ENCODE data around the gene MSH4.

MSH4 gene

DNA sequence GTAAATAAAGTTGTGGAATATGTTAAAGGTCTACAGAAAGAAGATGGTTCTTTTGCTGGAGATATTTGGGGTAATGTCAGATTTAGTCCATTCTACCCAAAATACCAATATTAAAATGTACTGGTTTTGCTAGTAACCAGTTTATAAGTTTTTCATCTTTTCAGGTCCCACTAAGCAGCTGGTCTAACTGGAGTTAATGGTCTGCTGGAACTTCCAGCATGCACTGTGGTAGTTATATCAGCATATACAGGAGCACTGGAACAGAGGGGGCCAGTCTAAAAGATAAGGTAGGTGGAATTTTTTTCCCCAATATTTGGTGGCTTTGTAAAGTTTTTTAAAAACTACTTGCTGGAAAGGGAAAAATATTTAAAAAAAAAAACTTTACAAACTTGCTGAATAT lies 6.7 kb upstream of the MSH4 start:
- Histone ChIP-seq H3K36me3 (ENCODE audit: control insufficient read depth, insufficient read depth, low read length) (no peaks in the 10 kb centered on the region), H3K27ac (no peak overlapping the region), H3K4me1 (no peaks in the 10 kb centered on the region), H3K9me3 (ENCODE audit: control insufficient read depth, low read length) (no peaks in the 10 kb centered on the region), H3K79me2 (peaks cover 3% of the 10 kb centered on the region), H3K4me3 (ENCODE audit: low read depth, low read length) (no peak overlapping the region), H3K9ac (no peak overlapping the region), H3K27me3 (ENCODE audit: control insufficient read depth, insufficient read depth, low read length) (no peaks in the 10 kb centered on the region), H3K4me2 (ENCODE audit: low read length) (no peak overlapping the region), H2AFZ (no peak overlapping the region)
- TF ChIP-seq, protein P1, sequence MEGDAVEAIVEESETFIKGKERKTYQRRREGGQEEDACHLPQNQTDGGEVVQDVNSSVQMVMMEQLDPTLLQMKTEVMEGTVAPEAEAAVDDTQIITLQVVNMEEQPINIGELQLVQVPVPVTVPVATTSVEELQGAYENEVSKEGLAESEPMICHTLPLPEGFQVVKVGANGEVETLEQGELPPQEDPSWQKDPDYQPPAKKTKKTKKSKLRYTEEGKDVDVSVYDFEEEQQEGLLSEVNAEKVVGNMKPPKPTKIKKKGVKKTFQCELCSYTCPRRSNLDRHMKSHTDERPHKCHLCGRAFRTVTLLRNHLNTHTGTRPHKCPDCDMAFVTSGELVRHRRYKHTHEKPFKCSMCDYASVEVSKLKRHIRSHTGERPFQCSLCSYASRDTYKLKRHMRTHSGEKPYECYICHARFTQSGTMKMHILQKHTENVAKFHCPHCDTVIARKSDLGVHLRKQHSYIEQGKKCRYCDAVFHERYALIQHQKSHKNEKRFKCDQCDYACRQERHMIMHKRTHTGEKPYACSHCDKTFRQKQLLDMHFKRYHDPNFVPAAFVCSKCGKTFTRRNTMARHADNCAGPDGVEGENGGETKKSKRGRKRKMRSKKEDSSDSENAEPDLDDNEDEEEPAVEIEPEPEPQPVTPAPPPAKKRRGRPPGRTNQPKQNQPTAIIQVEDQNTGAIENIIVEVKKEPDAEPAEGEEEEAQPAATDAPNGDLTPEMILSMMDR (IDR thresholded peaks at IDR 0.05), result no peak

DNA sequence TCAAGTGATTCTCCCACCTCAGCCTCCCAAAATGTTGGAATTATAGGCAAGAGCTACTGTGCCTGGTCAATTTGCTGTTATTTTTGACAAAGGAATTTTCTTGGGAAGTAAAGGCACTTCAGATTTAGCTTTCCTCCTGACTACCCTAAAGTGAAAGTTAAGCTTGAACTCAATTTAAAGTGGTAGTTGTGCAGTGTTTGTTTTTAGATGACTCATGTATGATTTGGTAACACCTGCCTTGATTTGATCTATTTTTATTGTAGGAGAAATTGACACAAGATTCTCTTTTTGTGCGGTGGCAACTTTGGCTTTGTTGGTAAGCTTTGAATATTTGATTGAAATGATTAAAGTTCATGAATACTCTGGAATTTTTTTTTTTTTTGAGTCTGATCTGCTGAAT lies 5.7 kb upstream of the MSH4 start:
- H3K4me1 ChIP-seq, result no peaks in the 10 kb centered on the region
- H3K4me3 ChIP-seq (ENCODE audit: low read depth, low read length), result no peak overlapping the region
- TF ChIP-seq, protein P1 (IDR thresholded peaks at IDR 0.05), result no peak
- peaks cover 3% of the 10 kb centered on the region for H3K79me2 ChIP-seq
- H3K27me3 ChIP-seq (ENCODE audit: control insufficient read depth, insufficient read depth, low read length), result no peaks in the 10 kb centered on the region
- H3K4me2 ChIP-seq (ENCODE audit: low read length), result no peak overlapping the region
- H3K36me3 ChIP-seq (ENCODE audit: control insufficient read depth, insufficient read depth, low read length), result no peaks in the 10 kb centered on the region
- no peak overlapping the region for H3K27ac ChIP-seq
- no peak overlapping the region for H2AFZ ChIP-seq
- H3K9ac ChIP-seq, result no peak overlapping the region
- H3K9me3 ChIP-seq (ENCODE audit: control insufficient read depth, low read length), result no peaks in the 10 kb centered on the region

DNA sequence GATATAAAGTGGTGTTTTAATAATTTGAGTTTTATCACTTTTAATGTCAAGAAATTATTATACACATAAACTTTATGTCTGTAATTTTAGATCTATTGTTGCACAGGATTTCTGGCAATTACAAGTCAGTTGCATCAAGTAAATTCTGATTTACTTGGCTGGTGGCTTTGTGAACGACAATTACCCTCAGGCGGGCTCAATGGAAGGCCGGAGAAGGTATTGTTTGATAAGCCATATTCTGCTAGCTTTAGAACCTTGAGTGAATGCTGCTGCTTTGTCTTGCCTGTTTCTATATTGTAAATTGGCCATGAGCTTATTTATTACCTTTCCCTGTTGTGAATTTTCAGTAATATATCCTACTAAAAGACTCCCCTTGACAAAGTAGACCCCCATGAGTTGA lies 4.6 kb upstream of the MSH4 start:
- Histone ChIP-seq H3K4me2 (ENCODE audit: low read length) (no peak overlapping the region), H3K36me3 (ENCODE audit: control insufficient read depth, insufficient read depth, low read length) (no peaks in the 10 kb centered on the region)

DNA sequence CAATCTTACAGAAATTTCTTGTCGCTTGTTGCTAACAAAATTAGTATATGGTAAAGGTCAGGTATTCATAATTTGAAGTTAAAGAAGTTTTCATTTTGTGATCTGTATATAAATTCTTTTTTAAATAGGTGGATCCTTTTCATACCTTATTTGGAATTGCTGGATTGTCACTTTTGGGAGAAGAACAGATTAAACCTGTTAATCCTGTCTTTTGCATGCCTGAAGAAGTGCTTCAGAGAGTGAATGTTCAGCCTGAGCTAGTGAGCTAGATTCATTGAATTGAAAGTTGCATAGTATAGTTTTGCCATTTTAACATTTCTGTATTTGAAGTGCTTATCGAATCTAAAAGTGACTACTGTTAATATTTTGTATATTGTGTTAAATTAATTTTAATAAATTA lies 2.3 kb upstream of the MSH4 start:
- H3K9me3 ChIP-seq (ENCODE audit: control insufficient read depth, low read length), result no peaks in the 10 kb centered on the region
- no peaks in the 10 kb centered on the region for H3K4me1 ChIP-seq
- no peak overlapping the region for H3K4me3 ChIP-seq (ENCODE audit: low read depth, low read length)
- H2AFZ ChIP-seq, result no peak overlapping the region
- TF ChIP-seq, protein P1 (IDR thresholded peaks at IDR 0.05), result no peak
- no peak overlapping the region for H3K27ac ChIP-seq
- no peaks in the 10 kb centered on the region for H3K27me3 ChIP-seq (ENCODE audit: control insufficient read depth, insufficient read depth, low read length)
- H3K4me2 ChIP-seq (ENCODE audit: low read length), result no peak overlapping the region
- no peaks in the 10 kb centered on the region for H3K79me2 ChIP-seq
- no peaks in the 10 kb centered on the region for H3K36me3 ChIP-seq (ENCODE audit: control insufficient read depth, insufficient read depth, low read length)
- H3K9ac ChIP-seq, result no peak overlapping the region

More for the DNA sequence above, 4.6 kb upstream of the MSH4 start:
- Histone ChIP-seq H2AFZ (no peak overlapping the region), H3K4me3 (ENCODE audit: low read depth, low read length) (no peak overlapping the region), H3K79me2 (peaks cover 3% of the 10 kb centered on the region), H3K9me3 (ENCODE audit: control insufficient read depth, low read length) (no peaks in the 10 kb centered on the region), H3K27ac (no peak overlapping the region), H3K4me1 (no peaks in the 10 kb centered on the region), H3K9ac (no peak overlapping the region), H3K27me3 (ENCODE audit: control insufficient read depth, insufficient read depth, low read length) (no peaks in the 10 kb centered on the region)
- TF ChIP-seq, protein P1 (IDR thresholded peaks at IDR 0.05), result no peak

DNA sequence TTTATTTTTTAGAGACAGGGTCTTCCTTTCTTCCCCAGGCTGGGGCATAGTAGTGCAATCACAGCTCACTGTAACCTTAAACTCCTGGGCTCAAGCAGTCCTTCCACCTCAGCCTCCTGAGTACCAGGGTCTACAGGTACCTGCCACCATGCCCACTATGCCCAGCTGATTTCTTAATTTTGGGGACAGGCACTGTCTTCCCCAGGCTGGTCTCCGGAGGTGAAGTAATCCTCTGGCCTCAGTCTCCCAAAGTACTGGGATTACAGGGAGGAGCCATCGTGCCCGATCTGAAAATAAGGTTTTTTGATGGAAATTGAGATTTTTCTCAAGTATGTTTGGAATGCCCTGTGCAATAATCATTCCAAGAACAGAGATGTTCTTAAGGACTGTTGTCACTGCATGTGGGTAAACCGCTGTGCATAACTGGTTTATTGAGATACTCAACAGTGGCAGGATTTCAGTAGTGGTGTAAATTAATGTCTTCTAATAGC lies 934 bp upstream of the MSH4 start:
- no peaks in the 10 kb centered on the region for H3K4me1 ChIP-seq
- no peak overlapping the region for H3K4me3 ChIP-seq (ENCODE audit: low read depth, low read length)
- no peaks in the 10 kb centered on the region for H3K36me3 ChIP-seq (ENCODE audit: control insufficient read depth, insufficient read depth, low read length)
- no peaks in the 10 kb centered on the region for H3K27me3 ChIP-seq (ENCODE audit: control insufficient read depth, insufficient read depth, low read length)
- H3K4me2 ChIP-seq (ENCODE audit: low read length), result no peak overlapping the region
- TF ChIP-seq, protein P1 (IDR thresholded peaks at IDR 0.05), result no peak
- H3K9me3 ChIP-seq (ENCODE audit: control insufficient read depth, low read length), result no peaks in the 10 kb centered on the region
- no peak overlapping the region for H3K9ac ChIP-seq
- H2AFZ ChIP-seq, result no peak overlapping the region
- H3K79me2 ChIP-seq, result no peaks in the 10 kb centered on the region
- H3K27ac ChIP-seq, result no peak overlapping the region
